ENCODE results near the gene GUCA2A.

Gene GUCA2A

GRCh38 chr1:42201986-42202385, 37.4 kb upstream of the GUCA2A start:
- no peak overlapping the region for H3K27ac Mint-ChIP-seq
- peaks cover 27% of the 10 kb centered on the region for H3K9me3 Mint-ChIP-seq
- peaks cover 3% of the 10 kb centered on the region for H3K27me3 Mint-ChIP-seq (ENCODE audit: low read depth)
- H3K4me1 Mint-ChIP-seq: no peaks in the 10 kb centered on the region
- TF ChIP-seq CTCF (IDR thresholded peaks at IDR 0.05; ENCODE audit: unreplicated experiment in 3 of 3): no peak
- H3K36me3 Mint-ChIP-seq (ENCODE audit: low read depth): peaks cover 84% of the 10 kb centered on the region
- no peak overlapping the region for H3K4me3 Mint-ChIP-seq

- Mint-ChIP-seq H3K36me3 (ENCODE audit: low read depth) (peaks cover 67% of the 10 kb centered on the region), H3K27ac (peak overlapping the region in 1 of 3 experiments; percentile 6), H3K4me3 (no peak overlapping the region), H3K27me3 (ENCODE audit: low read depth) (no peaks in the 10 kb centered on the region), H3K9me3 (peaks cover 12% of the 10 kb centered on the region), H3K4me1 (no peaks in the 10 kb centered on the region)
- TF ChIP-seq CTCF (IDR thresholded peaks at IDR 0.05; ENCODE audit: unreplicated experiment in 3 of 3): no peak
Observed at GRCh38 chr1:42198251-42198650, 33.7 kb upstream of the GUCA2A start.

GRCh38 chr1:42195841-42196240, 31.3 kb upstream of the GUCA2A start:
- Mint-ChIP-seq H3K27me3 (ENCODE audit: low read depth) (no peaks in the 10 kb centered on the region), H3K4me3 (no peak overlapping the region), H3K36me3 (ENCODE audit: low read depth) (peaks cover 51% of the 10 kb centered on the region), H3K9me3 (no peaks in the 10 kb centered on the region), H3K27ac (no peak overlapping the region), H3K4me1 (no peaks in the 10 kb centered on the region)
- no peak for TF ChIP-seq CTCF (IDR thresholded peaks at IDR 0.05; ENCODE audit: unreplicated experiment in 3 of 3)

DNA sequence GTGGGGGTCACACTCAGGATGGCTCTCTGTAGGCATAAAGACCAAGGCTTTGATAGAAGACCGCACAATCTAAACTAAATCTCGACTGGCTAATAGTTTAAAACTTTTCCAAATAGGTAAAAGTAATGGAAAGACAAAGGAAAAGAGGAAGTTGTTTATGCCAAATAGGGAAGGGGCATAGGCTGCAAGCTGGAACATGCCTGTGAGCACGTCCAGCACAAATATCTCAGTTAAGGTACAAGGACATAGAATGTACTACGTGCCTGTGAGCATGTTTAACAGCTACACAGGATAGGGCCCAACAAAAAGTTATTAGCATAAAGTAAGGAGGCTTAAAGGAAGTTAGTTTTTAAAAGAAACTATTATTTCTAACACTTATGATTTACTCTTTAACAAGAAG, 27.6 kb upstream of the GUCA2A start:
- Mint-ChIP-seq H3K27ac (no peak overlapping the region), H3K4me3 (no peak overlapping the region), H3K36me3 (ENCODE audit: low read depth) (peaks cover 51% of the 10 kb centered on the region), H3K4me1 (no peaks in the 10 kb centered on the region), H3K9me3 (no peaks in the 10 kb centered on the region), H3K27me3 (ENCODE audit: low read depth) (no peaks in the 10 kb centered on the region)
- no peak for TF ChIP-seq CTCF (IDR thresholded peaks at IDR 0.05; ENCODE audit: unreplicated experiment in 3 of 3)

DNA sequence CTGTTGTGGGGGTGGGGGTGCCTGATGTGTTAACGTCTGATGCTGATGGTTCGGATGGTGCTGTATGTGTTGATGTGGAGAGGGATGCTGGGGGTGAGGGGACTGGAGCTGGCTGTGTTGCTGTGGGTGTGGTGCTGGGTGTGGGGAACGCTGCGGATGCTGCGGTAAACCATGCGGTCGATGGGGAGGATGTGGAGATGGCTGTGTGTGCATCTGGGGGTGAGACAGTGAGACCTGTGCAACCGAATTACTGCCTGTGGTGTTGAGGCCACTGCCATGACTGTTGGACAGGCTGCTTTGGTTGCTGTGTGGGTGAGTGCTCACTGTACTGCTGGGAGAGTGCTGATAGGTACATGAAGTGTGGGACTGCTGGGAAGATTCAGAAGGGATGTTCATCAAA, 26.8 kb upstream of the GUCA2A start:
- Mint-ChIP-seq H3K36me3 (ENCODE audit: low read depth) (peaks cover 48% of the 10 kb centered on the region), H3K4me3 (no peak overlapping the region), H3K9me3 (no peaks in the 10 kb centered on the region), H3K27ac (no peak overlapping the region), H3K27me3 (ENCODE audit: low read depth) (no peaks in the 10 kb centered on the region), H3K4me1 (peaks cover 2% of the 10 kb centered on the region)
- no peak for TF ChIP-seq CTCF (IDR thresholded peaks at IDR 0.05; ENCODE audit: unreplicated experiment in 3 of 3)

DNA sequence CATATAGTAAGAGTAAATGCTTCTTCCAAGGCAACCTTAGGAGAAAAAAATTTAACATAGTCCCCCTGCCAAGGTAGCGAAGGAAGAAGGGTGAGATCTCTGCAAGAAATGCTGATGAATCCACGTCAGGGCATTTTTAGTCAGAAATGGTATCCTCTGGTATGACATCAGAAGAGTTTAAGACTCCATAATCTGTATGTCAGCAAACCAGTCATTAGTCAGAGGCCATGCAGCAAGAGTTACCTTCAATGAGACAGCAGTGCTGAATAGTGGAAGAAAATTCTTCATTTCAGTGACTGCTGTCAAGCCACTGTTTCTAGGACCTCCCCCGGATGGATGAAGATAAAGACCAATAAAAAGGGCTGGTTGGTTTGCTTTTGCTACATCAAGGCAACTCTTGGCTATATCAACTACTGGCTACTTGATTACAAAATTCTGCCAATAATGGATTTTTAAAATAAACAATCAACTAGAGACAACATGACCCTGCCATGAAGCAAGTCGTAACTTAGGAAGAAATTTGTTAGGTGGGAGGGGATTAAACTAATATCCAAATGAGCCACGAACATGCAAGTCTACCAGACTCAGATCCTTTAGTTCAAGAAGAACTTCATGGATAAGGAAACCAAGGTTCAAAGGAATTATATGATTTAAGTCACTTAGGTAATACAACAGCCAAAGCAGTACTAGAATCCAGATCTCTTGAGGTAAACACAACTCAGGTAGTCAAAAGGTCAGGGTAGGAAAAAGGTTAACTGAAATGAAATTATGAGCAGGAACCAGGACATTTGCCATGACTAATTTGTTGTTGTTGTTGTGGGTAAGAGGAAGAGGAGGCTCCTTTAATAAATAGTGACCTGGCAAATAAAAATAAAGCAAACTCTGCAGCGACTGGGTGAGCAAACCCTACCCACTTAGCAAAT, 25.6 kb upstream of the GUCA2A start:
- Mint-ChIP-seq H3K4me1 (peaks cover 8% of the 10 kb centered on the region), H3K9me3 (no peaks in the 10 kb centered on the region), H3K36me3 (ENCODE audit: low read depth) (peaks cover 58% of the 10 kb centered on the region), H3K27ac (peak overlapping the region in 1 of 3 experiments; percentile 42), H3K27me3 (ENCODE audit: low read depth) (no peaks in the 10 kb centered on the region), H3K4me3 (no peak overlapping the region)
- TF ChIP-seq CTCF (IDR thresholded peaks at IDR 0.05; ENCODE audit: unreplicated experiment in 3 of 3): no peak
